ENCODE data around the gene ANKRD53. TPM values are rescaled to one million over a fixed set of nuclear protein-coding genes. Genes with fewer than 3 reads are reported as not detected.

ANKRD53 gene
- 0.06 to 0.34 TPM (median 0.07 TPM) in 3 of 5 replicates, not detected in the others for total RNA-seq (2022; extraction: Qiagen RNA extraction; ENCODE audit: low read depth)

GRCh38 chr2:70978341-70979179 lies at the start of gene ANKRD53:
Gene ANKRD53 (plus strand): TSS chr2:70978630. CDS start chr2:70978646, 16 bp downstream.

GRCh38 chr2:70935468-70936164 lies 42.8 kb upstream of the ANKRD53 start, which contains the start of gene ATP6V1B1:
Gene ATP6V1B1 (plus strand): TSS chr2:70935900. CDS start chr2:70935955, 55 bp downstream.

DNA sequence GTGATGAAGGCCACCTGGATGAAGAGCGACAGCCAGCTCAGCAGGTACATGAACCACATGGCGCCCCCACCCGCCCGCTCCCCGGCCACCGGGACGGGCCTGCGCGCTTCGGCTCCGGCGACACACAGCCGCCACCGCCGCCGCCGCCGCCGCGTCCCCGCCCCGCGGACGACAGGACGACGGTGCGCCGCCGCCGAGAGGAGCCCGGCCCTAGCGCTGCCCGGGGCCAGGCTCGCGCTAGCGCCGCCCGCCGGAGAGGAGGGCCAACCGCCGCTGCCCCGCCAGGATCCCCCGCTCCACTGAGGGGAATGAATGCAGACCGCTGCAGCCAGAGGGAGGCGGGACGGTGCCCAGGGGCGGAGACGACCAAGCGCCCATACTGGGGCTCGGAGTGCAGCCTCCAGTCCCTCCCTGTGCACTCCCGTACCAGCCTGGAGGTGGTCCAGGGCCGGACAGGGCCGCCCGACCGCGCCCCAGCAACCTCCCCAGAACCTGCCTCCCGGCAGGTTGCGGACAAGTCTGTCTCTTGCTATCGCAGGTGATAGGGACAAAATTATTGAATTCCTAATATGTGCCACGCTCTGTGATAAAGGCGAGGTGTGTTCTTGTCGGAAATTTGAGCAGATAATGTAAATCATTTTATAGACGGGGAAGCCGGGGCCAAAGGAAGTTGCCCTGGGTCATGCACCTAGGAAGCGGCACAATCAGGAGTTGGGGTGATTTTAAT lies 16.4 kb downstream of the ANKRD53 start, which contains the start of gene TEX261:
TEX261 (minus strand) TSS at position 175 of the 727 bp plus-strand sequence; CDS start at position 59, 116 bp downstream.

Other genes with a start within 250 kb of the ANKRD53 start
- 23.1 to 29.2 TPM (median 25.3 TPM) in 5 replicates for gene ADD2, start 210.4 kb upstream of the ANKRD53 start, total RNA-seq (2022; extraction: Qiagen RNA extraction; ENCODE audit: low read depth)
- not detected in 5 replicates for gene FIGLA, start 188.0 kb upstream of the ANKRD53 start, total RNA-seq (2022; extraction: Qiagen RNA extraction; ENCODE audit: low read depth)
- not detected in 5 replicates for gene CLEC4F, start 158.0 kb upstream of the ANKRD53 start, total RNA-seq (2022; extraction: Qiagen RNA extraction; ENCODE audit: low read depth)
- gene CD207, start 142.8 kb upstream of the ANKRD53 start, total RNA-seq (2022; extraction: Qiagen RNA extraction; ENCODE audit: low read depth): not detected in 5 replicates
- gene VAX2, start 78.1 kb upstream of the ANKRD53 start, total RNA-seq (2022; extraction: Qiagen RNA extraction; ENCODE audit: low read depth): 3.1 to 5.6 TPM (median 4.6 TPM) in 5 replicates
- 1.6 to 3.8 TPM (median 1.8 TPM) in 5 replicates for gene ATP6V1B1, start 42.7 kb upstream of the ANKRD53 start, total RNA-seq (2022; extraction: Qiagen RNA extraction; ENCODE audit: low read depth)
- 82.7 to 91.3 TPM (median 87.3 TPM) in 5 replicates for gene TEX261, start 16.2 kb downstream of the ANKRD53 start, total RNA-seq (2022; extraction: Qiagen RNA extraction; ENCODE audit: low read depth)
- gene NAGK, start 90.0 kb downstream of the ANKRD53 start, total RNA-seq (2022; extraction: Qiagen RNA extraction; ENCODE audit: low read depth): 55.8 to 87.6 TPM (median 78.4 TPM) in 5 replicates
- 10.1 to 12.2 TPM (median 11.0 TPM) in 5 replicates for gene MCEE, start 151.6 kb downstream of the ANKRD53 start, total RNA-seq (2022; extraction: Qiagen RNA extraction; ENCODE audit: low read depth)
- 39.8 to 45.5 TPM (median 43.1 TPM) in 5 replicates for gene MPHOSPH10, start 152.0 kb downstream of the ANKRD53 start, total RNA-seq (2022; extraction: Qiagen RNA extraction; ENCODE audit: low read depth)
- 0.24 to 0.44 TPM (median 0.43 TPM) in 5 replicates for gene PAIP2B, start 248.5 kb downstream of the ANKRD53 start, total RNA-seq (2022; extraction: Qiagen RNA extraction; ENCODE audit: low read depth)